ENCODE data around the gene TDRD7.
"Not testable (repeated sequence)": the region's sequence is repeated elsewhere in the genome, so short reads cannot be mapped to it uniquely, and the experiment has no call there.

Gene TDRD7

GRCh38 chr9:97478301-97478981, 66.5 kb downstream of the TDRD7 start:
- no peak for DNase-seq

- no peak for DNase-seq
Measured at GRCh38 chr9:97479496-97480159, 67.7 kb downstream of the TDRD7 start.

GRCh38 chr9:97480174-97480573, 68.3 kb downstream of the TDRD7 start:
- DNase-seq = no peak

GRCh38 chr9:97480749-97481148, 68.9 kb downstream of the TDRD7 start:
- no peak for DNase-seq

- no peak for DNase-seq
Measured at GRCh38 chr9:97484134-97484533, 72.2 kb downstream of the TDRD7 start.

GRCh38 chr9:97487107-97487506, 75.2 kb downstream of the TDRD7 start:
- no peak for DNase-seq

GRCh38 chr9:97487861-97488260, 76.0 kb downstream of the TDRD7 start:
- DNase-seq = no peak

- no peak for DNase-seq
Measured at GRCh38 chr9:97491216-97491999, 79.5 kb downstream of the TDRD7 start.

- not testable (repeated sequence) for DNase-seq
Measured at GRCh38 chr9:97497558-97498375, 85.9 kb downstream of the TDRD7 start.

- DNase-seq = not testable (repeated sequence)
Measured at GRCh38 chr9:97498846-97499245, 87.0 kb downstream of the TDRD7 start.

- DNase-seq = no peak
Measured at GRCh38 chr9:97500263-97500662, 88.4 kb downstream of the TDRD7 start.

GRCh38 chr9:97500765-97501176, 88.9 kb downstream of the TDRD7 start:
- no peak for DNase-seq

GRCh38 chr9:97501177-97501971, 89.5 kb downstream of the TDRD7 start, which contains the start of gene TMOD1:
Gene TMOD1 (plus strand): TSS chr9:97501666. CDS start chr9:97524189, 22,523 bp downstream.
- peak; percentile 21 for DNase-seq

GRCh38 chr9:97501972-97502221, 90.0 kb downstream of the TDRD7 start:
- no peak for DNase-seq

- no peak for DNase-seq
Measured at GRCh38 chr9:97502222-97502983, 90.5 kb downstream of the TDRD7 start.

GRCh38 chr9:97502984-97503861, 91.3 kb downstream of the TDRD7 start:
- no peak for DNase-seq

- no peak for DNase-seq
Measured at GRCh38 chr9:97503862-97504210, 91.9 kb downstream of the TDRD7 start.

GRCh38 chr9:97504381-97505216, 92.7 kb downstream of the TDRD7 start:
- DNase-seq = no peak

GRCh38 chr9:97505845-97506244, 93.9 kb downstream of the TDRD7 start:
- no peak for DNase-seq

Data from fibroblast of skin of scalp (primary cell).